SW480 (cell line): ENCODE measurements around the gene HMOX1.

Experiments
- DNase-seq: peaks from one replicate; pipeline ENCODE4 v3.0.0-alpha.2; 2016; ENCODE audit warnings: low spot score

HMOX1 gene, protein sequence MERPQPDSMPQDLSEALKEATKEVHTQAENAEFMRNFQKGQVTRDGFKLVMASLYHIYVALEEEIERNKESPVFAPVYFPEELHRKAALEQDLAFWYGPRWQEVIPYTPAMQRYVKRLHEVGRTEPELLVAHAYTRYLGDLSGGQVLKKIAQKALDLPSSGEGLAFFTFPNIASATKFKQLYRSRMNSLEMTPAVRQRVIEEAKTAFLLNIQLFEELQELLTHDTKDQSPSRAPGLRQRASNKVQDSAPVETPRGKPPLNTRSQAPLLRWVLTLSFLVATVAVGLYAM

DNA sequence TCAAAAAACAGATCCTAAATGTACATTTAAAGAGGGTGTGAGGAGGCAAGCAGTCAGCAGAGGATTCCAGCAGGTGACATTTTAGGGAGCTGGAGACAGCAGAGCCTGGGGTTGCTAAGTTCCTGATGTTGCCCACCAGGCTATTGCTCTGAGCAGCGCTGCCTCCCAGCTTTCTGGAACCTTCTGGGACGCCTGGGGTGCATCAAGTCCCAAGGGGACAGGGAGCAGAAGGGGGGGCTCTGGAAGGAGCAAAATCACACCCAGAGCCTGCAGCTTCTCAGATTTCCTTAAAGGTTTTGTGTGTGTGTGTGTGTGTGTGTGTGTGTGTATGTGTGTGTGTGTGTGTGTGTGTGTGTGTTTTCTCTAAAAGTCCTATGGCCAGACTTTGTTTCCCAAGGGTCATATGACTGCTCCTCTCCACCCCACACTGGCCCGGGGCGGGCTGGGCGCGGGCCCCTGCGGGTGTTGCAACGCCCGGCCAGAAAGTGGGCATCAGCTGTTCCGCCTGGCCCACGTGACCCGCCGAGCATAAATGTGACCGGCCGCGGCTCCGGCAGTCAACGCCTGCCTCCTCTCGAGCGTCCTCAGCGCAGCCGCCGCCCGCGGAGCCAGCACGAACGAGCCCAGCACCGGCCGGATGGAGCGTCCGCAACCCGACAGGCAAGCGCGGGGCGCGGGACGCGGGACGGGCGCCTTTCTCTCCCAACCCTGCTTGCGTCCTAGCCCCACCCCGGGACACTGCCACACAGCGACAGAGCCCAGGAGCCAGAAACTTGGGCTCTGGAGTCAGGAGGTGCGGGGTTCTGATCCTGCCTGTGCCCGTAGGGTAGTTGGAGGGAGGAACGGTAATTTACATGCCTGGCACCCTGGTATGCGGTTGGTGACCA lies at the start of gene HMOX1:
TSS of gene HMOX1 (plus strand) at position 560 of the 887 bp plus-strand sequence. CDS start at position 638, 78 bp downstream.
- peak; percentile 65 for DNase-seq

DNA sequence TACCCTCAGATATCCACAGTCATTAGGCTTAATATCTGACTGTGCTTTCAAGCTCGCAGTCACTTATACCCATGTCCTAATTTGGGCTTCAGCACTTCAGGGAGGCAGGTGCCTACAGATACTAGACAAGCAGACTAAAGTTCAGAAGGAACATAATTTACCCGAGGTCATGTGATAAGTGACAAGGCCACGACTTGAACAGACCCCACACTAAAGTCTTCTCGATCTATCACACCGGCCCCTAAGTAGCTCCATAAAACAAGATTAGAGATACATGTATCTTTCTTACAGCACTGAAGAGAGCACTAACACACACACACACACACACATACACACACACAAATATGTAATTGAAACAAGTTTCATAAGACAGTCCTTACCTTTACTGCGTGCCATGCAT lies 48.6 kb upstream of the HMOX1 start:
- no peak for DNase-seq

DNA sequence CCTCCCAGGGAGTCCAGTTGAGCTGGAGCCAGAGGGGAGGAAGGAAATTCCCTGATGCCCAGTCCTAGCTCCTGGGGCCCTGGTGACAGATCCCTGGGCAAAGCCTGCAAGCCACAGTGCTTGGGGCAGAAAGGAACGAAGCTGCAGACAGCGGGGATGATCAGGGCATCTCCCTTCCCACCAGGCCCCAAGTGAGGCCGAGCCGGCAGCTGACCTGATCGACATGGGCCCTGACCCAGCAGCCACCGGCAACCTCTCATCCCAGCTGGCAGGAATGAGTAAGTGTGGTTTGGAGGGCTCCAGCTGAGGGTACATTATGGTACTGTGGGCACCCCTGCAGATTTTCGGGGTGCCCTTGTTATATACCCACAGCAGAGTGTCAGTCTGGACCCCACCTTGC lies 47.7 kb upstream of the HMOX1 start:
- no peak for DNase-seq

DNA sequence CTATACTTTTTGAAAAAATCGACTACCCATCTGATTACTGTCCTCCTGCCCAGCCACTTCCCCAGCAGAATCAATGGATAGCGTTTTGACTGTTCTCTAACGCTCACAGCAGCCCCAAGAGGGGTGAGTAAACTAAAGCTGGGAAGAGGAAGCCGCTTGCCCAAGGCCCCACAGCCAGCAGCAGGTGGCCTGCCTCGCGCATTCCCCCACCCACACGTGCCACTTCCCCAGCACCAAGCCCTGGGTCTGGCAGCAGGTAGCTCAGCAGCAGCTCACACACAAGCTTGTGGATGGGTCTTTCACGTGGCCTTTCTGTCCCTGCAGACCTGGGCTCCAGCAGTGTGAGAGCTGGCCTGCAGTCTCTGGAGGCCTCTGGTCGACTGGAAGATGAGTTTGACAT lies 46.9 kb upstream of the HMOX1 start:
- no peak for DNase-seq

DNA sequence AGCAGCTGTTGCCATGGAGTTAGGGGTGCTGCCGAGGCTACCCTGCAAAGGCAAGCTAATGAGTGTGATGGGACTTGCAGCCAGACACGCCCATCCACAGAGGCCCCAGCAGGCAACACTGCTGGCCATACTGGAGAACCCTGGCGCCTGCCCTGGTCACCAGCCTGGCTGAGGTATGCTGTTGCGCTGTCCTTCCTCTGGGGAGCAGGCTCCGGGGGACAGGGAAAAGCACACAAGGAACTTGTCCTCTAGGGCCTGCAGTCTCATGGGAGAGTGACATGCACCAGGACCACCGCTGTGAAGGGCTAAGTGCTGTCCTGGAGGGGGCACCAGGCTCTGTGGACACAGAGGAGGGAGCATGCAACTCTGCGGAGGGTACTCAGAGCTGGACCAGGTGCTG lies 45.4 kb upstream of the HMOX1 start:
- no peak for DNase-seq

DNA sequence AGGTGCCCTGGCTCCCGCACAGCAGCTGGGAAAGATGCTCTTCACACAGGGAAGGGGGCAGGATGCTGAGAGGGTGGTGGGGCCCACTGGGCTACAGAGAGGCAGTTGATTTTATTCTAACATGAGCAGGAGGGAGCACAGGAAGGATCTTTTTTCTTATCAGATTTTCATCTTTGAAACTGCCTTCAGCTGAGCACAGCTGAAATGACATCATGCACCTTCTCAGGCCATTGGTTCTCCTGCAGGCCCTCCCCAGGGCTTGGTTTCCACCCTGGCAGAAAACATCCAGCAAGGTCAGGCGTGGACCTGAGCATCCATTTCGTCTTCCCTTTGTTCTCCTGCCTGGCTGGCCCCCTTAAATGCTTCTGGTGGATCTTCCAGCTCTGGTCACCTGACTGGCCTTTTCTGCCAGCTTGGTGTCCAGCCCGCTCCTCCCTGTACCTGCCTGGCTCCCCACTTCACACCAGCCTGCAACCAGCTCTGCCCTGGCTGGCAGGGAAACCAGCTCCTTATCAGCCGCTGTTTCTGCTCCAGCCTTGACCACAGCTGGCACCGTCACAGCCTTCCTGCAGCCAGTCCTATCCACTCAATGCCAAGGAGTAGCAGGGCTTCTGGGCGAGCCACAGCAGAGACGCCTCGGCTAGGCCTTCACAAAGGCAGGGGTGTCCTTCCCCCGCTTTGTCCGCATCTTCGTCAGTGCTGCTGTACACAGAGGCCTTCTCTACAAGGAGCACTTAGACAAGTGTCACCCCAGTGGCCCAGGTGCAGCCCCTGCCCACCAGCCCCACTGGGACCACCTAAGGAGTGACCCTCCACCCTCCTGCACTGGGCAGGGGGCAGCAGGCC lies 44.7 kb upstream of the HMOX1 start:
- DNase-seq: no peak

DNA sequence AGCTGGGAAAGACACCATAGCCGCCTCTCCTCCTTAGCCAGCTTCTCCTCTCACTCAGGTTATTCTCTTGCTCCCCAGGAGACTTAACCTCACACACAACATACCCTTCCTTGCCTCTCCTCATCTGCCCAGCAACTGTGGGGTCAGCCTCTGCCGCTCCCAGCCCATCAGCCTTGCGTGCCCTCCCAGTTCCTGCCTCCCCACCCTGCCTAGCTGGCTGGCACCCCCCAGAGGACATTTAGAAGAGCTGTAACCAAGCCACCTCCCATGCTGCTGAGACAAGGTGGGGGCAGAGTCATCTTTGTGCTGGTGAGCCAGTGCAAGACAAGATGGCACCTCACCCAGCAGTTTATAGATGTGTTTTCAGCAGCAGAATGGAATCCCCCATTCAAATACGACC lies 43.0 kb upstream of the HMOX1 start:
- no peak for DNase-seq

DNA sequence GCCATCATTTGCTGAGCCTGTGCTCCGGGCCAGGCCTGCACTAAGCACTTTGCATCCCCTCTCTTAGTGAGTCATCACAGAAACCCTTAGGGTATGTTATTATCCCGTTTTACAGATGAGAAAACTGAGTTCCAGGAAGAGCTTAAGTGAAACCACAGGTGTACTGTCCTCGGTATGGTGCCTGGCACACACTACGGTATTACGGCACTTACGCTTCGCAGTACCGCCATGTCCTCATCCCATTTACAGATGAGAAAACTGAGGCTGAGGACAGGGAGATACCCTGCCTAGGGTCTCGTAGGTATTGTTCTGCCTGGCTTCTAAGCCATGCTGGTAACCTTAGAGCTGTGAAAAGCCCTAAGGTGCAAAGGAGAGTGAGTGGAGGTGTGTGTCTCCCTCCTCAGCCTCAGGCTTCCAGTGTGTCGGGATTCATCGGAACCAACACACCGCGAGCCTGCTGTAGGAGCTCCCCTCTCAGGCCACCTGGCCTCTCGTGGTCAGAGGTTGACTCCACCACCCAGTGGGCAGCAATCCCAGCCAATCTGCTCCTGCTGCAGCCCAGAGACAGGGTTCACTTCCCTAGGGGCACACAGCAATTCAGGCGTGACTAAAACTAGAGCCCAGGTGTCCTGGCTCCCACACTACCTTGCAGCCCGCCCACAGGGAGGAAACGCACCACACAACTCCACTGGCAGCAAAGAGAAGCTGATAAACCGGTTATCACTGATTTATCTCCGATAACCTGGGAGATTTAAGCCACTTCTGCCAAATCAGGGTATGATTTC lies 39.6 kb upstream of the HMOX1 start:
- no peak for DNase-seq

DNA sequence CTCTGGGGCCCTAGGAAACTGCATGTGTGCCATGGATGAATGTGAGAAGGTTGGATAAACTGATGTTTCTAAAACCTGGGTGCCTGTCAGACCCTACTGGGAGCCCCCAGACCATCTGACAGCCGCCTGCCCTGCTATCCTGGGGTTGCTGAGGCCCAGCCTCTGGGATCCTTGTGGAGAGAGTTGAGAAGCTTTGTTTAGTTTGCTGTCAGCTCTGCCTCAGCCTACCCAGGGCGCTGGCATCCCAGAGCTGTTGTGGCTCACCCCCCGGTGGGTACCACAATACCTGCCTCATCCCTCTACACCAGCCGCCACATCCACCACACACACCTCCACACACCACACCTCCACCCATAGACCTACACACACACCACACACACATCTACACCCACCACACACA lies 38.5 kb upstream of the HMOX1 start:
- DNase-seq: no peak

DNA sequence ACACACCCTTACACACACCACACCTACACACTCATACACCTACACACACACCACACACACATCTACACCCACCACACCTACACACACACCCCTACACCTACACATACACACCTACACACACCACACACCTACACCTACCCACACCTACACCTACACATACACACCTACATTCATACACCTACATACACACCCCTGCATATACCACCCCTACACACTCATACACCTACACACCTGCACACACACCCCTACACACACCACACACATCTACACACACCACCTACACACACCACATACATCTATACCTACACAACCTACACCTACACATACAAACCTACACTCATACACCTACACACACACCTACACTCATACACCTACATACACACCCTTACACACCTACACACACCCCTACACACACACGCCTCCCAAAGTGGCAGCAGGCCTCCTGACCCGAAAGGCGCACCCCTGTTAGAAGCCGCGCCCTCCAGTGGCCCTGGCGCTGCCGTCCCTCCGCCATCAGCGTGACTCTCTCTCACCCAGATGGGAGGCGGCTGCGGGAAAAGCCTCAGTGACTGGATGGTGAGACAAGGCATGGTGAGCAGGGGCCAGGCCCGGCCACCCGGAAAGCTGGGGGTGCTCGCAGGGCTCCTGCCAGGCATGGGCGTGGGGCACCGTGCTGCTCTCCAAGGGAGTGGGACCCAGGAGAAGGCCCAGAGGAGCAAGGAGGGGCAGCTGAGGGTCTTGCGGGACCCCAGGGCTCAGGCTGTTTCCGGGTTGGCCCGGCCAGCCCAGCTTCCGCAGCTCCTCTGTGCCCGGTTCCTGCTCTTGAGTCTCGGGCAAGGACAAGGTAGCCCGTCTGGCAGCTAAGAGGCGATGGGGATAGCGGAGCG lies 37.0 kb upstream of the HMOX1 start:
- DNase-seq: no peak

DNA sequence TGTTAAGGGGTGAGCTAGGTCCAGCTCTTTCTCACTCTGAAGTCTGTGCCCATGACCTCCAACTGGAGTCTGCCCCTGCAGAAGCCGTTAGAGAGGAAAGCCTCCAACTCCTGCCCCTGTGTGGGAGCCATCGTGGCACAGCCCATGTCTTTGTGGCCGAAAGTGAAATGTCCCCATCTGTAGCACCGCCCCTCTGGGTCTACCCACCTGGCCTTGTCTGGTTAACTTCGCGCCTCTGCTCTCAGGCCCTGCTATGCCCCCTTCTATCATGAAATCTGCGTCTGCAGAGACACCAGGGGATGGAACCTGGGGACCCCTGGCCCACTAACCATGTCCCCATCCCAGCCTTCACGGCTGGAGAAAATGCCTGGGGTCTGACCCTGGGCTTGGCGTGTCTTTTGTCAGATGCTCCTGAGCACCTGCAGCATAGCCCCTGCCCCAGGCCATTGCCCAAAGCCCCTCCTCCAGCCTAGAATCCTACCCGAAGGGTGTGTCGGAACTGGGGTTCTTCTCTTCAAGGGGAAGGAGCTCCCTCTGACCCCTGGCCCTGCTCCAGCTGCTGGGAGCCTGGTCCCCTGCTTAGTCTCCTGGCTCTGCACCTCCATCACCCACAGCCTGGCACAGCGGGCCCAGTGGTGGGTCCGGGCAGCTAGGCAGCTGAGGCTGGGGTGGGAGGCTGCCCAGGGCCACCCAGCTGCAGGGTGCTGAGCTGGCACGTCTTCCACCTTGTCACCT lies 35.8 kb upstream of the HMOX1 start:
- DNase-seq: no peak

DNA sequence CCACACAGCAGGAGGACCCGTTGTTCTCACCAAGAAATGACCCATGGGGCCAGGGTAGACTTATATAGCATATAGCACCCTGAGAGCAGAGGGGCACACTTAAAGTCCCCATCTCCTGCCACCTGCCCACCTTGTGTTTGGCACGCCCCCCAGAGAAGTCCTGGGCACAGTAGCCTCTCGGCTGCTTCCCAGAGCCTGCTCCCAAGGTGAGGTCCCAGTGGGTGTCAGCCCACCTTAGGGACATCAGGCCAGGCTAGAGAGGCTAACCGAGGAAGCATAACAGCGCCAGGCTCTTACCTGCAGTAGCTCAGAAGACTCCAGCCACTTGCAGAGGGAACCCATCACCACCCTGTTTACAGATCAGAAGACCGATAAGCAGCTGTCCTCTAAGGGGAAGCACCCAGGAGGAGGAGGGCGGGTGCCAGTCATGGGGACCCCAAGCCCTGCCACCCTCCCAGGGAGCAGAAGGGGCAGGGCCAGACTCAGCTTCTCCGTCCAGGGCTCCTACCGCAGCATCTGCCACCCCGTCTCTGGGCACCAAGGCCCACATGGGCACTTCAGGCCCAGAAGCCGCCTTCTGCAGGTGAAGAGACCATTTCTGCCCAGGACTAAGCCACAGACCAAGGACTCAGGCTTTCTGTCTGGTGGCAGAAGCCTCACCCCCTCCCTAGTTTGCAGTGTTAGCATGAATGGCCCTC lies 34.9 kb upstream of the HMOX1 start:
- DNase-seq: no peak

DNA sequence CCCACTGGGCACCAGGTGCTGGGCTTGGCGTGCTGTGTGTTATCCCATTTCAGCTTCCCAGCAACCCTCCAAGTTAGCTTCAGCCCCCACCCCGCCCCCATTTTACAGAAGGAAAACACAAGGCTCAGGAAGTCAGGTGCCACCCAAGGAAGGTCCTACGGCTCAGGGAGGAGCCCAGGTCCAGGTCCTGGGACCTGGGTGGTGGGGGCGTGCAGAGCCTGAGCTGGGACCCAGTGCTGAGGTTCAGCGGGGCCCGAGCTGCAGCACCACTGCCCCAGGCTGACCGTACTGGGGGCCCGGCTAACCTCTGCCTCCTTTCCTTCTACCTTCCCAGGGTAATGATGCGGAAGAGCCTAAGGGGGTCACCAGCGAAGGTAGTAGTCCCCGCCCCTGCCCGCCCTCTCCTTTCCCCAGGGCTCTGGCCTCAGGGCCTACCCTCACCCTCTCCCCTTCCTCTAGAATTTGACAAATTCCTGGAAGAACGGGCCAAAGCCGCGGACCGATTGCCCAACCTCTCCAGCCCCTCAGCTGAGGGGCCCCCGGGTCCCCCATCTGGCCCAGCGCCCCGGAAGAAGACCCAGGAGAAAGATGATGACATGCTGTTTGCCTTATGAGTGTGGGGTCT lies 34.2 kb upstream of the HMOX1 start:
- DNase-seq: no peak

DNA sequence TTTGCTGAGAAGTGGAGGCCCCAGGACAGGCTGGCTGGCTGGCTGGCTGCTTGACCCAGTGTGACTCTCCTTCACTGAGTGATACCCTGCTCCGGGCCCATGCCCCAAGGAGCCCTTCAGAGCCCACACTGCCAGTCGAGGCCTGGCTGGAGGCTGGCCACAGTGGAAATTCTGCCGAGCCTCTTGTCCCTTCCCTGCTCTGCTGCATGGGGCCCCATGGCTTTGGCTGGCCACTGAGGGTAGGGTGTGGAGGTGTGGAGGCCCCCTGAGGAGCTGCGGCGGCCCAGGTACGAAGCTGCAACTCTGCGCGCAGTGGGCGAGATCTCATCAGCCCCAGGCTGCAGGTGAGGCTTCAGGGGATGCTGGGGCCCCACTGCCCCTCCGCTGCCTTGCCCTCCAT lies 33.4 kb upstream of the HMOX1 start:
- no peak for DNase-seq

DNA sequence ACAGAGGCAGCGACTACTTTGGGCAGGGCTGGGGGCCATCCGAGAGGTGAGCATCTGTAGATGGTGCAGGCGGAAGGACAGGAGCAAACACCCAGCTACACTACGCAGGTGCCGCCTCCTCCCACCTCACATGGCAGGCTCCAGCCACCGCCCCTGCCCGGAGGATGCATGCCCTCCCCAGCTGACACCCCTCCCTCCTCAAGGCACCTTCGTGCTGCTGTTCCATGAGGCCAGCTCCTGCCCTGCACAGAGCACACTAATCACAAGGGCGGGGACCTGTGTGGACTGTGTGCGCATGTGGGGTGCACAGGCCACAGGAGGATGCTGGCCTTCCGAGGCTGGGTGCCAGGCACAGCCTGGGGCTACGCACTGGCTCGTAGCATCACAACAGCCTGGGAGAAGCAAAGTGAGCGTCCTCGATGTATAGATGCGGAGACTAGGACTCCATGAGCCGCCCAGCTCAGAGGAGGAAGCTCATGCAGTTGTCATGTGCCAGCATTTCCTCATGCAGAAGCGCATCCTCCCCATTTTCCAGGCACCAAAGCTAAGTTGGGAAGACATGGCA lies 32.8 kb upstream of the HMOX1 start:
- DNase-seq: no peak

DNA sequence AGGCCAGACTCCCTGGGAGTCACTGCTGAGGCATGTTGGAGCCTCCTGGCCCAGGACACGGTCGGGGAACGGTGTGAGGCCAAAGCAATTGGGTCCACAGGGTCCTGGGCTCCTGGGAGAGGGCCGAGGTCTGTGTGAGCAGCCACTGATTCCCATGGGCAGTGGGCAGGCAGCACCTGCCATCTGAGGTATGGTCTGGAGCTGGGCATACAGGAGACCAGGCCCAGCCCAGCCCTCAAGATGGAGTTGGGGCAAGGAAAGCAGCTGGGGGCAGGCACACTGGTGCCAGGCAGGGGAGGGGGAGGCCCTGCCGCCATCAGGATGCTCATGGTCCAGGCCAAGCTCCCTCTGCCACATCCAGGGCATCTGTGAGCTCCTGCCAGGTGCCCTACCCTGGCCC lies 32.2 kb upstream of the HMOX1 start:
- no peak for DNase-seq

DNA sequence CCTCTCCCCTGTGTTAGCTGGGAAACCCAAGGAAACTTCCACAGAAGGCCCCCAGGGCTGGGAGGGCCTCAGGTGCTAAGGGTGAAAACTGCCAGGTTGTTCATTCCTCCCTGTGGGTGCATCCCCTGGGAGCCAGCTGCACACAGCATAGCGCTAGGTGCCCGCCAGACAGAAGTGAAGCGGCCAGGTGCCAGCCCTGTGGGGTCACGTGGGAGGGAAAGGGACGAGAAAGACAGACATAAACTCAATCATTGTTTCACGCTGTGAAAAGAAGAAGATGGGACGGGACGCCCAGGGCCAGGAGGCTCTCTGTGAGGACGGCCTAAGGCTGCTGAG lies 31.6 kb upstream of the HMOX1 start:
- DNase-seq: no peak

DNA sequence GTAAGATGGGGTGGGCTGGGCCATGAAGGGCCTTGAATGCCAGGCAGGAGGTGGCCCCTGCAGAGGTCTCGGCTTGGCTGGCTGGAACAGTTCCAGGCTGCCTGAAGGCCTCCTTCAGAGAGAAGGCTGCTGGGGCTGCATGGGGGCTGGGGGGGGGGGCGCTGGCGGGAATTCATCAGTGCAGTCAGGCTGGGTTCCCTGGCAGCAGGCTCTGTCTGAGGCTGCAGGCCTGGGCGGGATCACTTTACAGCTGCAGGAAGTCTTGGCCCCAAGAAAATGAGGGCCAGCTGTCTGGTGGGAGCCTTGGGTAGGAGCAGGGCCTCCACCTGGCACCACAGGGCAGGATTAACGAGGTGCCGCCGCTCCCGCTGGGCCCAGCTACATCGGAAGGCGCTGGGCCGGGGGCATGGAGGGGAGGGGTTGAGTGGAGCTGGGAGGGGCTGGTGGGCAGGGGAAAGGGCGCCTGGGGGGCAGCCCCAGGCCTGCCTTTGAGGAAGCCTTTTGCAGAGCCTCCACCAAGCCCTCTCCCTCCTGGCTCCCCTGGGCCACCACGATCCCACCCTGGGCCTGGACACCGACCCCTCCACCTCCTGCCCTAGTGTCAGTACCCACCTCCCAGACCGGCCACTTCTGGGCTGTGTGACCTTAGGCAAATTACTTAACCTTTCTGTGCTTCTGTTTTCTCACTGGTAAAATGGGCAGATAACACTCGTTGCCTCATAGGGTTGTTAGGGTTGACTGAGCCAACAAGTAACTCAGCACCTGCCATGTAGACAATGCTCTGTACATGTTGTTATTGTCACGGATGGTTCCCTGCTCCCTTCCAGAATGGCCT lies 31.0 kb upstream of the HMOX1 start:
- no peak for DNase-seq
